NCI-H128 (cell line): Measurements from ENCODE around the gene RRP1B.

Experiments
- DNase-seq: peaks from one replicate; lab custom pipeline; 2025; ENCODE audit not compliant: unreplicated experiment; lab: John Stamatoyannopoulos, UW

Gene RRP1B

DNA sequence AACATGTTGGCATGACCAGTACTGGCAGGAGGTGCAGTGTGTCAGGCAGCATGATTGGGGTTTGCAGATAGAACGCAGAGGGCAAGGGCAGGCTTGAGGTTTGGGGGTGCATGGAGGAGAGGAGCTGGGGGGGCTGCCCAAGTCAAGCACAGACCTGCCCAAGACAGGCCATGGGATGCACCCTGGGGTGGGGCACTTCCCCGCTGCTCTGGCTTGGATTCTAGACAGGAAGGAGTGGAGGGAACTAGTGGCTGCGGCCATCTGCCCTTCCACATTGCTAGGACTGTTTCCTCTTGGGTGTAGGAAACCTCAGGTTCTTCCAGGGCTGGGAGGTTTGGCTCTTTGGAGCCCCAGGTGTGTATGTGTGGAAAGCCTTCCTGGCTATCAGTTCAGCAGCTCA lies 62.6 kb downstream of the RRP1B start:
- no peak for DNase-seq

DNA sequence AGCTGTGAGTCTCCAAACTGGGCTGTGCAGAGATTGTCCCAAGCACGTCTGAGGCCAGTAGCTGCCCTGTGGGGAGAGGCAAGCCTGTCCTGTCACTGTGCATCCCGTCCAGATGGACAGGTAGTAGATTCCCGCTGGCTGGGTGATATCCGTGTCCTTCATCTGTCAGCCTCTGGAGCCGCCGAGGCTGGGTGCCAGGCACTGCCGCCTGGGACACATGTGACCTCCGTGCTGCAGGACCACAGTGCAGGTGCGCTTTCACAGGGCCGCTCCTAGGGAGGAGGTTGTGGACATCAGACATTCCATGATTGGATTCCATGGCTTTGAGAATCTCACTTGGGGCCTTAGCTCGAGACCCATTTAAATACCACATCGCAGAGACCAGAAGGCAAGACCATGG lies 64.3 kb downstream of the RRP1B start:
- DNase-seq, result no peak

DNA sequence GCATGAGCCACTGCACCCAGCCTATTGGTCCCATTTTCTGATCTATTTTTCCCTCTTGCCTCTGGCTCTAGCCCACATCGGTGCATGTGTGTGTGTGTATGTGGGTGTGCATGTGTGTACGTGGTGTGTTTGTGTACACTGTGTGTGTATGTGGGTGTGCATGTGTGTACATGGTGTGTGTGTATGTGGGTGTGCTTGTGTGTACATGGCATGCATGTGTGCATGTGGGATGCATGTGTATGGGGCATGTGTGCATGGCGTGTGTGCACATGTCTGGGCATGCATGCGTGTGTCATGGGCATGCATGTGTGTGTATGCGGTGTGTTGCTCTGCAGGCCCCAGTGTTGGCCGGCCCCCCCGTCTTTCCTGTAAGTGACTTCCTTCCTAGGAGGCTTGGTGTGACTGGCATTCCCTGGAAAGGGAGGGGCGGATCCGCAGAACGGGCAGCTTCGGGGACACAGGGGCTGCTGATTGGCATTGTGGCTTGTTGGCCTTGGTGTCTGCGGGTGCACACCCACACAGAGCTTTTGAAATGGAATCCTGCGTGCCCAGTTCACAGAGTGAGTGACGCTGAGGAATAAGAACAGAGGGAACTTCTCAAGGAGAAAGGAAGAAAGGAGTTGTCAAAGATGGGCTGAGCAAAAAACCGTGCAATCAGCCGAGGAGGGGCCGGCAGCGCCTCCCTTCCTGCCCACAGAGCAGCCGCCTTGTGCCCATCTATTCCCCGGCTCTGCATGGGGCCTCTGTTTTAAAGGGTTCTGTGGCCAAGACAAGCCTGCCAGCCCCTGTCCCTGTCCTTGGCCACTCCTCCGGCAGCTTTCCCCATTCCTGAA lies 67.5 kb downstream of the RRP1B start:
- no peak for DNase-seq

DNA sequence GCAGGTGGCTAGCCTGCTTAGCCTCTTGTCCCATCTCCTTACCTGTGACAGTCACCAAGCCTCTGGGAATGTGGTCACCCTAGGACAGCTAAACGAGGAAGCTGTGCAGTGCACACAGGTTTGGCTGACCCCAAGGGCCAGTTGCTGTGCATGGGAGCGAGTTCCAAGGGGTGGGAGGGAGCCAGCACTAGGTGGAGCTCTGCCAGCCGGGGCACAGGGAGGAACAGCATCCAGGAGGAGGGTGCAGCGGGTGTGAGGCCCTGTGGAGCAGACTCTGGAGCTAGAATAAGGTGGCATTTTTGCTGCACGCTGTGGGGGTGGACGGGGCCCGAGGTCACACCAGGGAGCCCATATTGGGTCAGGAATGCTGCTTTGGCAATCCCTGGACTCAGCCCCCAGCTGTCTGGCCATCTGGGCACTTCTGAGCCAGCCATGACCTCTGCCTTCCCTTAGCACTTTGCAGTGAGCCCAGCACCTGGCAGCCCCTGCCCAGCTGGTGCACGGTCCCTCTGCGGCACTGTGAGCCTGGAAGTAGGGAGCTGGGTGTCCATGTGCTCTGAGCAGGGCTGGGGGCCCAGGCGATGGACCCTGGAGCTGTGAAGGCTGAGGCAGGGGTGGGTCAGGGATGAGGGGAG lies 68.3 kb downstream of the RRP1B start:
- DNase-seq, result no peak

DNA sequence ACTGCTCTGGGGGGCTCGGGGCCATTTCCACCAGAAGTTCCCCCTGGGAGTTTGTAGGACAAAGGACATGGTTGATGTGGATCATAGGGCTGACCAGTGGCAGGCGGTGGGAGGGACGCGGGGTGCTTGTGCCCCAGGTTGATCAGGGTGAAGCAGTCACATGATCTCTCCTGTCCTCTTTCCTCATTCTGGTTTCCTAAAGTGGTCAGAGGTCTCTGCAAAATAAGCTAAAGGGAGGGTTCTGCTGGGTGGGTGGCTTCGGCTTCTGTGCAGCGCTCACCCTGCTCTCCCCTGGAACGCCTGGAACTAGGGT lies 68.8 kb downstream of the RRP1B start:
- DNase-seq, result no peak

DNA sequence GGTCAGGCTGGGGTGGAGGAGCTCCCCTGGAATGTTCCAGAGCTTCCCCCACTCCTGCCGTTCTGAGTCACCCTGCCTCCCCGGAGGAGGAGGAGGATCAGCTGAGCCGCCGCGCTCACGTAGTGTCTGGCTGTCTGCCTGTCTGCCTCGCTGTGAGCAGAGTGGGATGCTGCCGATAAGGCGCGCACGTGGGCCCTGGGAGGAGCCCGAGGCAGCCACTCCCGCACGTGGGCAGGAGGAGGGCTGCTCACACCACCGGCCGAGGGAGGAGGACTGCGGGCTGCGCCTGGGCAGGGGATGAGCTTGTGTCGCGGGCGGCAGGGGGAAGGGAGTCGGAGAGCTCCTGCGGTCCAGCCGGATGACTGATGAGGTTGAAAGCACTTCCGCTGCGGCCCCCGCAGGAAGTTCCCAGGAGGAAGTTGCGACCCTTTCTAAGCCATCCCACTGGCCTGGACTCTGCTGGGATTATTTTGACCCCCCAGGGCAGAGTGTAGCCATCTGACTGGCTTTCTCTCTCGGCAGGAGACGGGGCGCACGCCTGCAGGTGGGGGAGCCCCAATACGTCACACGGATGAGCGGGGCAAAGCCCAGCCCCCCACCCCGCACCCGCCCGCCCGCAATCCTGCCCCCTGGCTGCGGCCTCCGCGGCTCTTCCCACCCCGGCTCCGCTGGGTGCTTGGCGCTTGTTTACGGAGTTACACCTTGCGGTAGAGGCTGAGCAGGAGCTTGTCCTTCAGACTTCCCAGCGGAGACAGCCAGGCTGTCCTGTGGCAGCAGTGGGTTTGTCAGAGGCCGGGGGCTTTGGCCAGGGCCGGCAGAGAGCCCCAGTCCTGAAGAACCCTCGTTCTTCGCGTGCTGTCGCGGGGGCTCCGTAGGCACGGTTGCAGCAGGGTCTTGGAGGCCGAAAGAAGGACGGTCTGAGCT lies 69.4 kb downstream of the RRP1B start:
- DNase-seq, result peak; percentile 35

DNA sequence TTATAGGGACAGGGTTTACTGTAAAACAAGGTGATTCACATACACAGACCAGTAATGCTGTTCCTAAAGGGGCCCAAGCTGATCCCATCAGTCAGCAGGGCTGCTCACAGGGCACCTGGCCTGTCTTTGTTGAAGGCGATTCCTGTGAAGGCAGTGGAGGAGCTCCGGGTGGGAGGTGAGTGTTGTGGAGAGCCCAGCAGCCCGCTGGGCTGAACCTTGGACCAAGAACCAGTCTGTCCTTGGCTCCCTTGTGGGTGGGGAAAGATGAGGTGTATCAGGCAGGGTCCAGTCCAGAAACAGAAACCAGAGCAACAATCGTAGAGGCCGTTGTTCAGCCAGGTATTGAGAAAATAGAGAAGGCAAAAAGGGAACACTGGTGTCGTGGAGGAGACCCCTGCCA lies 72.1 kb downstream of the RRP1B start:
- DNase-seq, result no peak

DNA sequence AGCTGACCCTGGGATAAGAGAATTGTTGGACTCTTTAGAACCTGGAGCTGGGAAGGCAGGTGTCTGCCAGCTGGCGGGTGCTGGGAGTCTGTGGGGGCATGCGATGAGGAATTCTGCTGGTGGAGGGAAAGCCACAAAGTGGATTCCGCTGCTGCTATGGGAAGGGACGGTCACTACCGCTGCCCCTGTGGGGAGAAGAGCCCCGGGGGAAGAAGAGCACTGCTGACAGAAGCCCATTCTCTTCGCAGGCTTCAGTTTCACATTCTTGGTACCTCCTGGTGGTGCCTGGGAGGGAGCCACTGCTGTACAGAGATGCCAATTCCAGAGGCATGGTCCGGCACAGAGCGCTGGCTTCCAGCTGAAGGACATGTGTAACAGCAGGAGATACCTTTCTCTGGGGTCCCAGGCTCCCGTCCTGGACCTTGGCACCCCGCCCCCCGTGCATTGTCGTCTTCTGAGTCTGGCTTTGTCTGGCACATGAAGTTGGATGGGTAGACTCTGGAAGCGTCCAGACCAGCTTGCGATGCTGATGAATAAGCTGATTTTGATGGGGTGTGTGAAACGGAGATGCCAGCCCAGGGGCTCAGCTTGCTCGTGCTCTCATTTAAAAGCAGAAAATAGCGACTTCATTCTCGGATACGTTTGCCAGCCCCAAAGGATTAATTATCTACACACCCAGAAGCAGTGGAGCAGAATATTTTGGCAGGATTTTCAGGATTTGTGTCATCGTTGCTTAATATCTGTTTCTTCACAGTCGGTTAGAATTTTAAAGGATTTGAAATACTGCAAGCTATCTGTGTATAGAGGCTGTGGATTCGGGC lies 72.7 kb downstream of the RRP1B start:
- no peak for DNase-seq

DNA sequence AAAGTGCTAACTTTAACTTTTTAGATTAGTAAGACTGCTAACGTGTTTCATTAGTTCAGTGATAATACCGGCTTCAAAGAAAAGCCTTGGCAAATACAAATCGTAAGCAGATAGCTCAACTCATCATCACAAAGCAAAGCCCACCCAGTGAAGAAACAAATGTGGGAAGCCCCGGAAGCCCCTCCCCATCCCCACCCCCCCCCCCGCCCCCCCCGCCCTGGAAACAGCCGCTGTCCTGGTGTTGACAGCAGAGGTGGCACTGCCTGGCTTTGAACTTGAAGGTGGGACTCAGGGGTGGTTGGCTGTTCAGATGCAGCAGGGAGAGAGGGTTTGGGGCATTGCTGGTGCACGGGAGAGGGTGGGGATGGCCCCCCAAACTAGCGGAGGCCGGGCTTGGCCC lies 73.7 kb downstream of the RRP1B start:
- DNase-seq, result no peak

DNA sequence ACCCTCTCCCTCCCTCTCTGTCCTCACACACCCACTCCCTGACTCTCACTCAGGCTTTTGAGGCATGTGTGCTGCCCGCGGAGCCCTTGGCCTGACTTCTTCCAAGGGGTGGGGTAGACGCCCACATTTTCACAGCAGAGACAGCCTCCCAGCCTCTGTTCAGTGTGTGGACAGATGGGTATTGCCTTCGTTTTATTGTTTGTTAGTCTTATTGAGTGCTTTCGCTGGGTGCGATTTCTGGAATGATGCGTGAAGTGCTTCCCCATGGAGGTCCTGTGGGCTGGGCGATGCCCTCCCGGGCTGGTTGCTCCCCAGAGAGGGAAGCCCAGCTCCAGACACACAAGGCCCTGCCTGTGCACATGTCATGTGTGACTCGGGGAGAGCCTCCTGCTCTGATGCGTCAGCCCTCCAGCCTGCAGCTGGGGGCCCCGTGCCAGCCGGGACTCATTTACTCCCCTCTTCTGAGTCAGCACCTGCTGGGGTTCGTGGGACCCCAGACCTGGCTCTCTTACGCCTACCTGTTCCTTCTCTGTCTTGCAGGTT lies 74.2 kb downstream of the RRP1B start:
- DNase-seq, result no peak

DNA sequence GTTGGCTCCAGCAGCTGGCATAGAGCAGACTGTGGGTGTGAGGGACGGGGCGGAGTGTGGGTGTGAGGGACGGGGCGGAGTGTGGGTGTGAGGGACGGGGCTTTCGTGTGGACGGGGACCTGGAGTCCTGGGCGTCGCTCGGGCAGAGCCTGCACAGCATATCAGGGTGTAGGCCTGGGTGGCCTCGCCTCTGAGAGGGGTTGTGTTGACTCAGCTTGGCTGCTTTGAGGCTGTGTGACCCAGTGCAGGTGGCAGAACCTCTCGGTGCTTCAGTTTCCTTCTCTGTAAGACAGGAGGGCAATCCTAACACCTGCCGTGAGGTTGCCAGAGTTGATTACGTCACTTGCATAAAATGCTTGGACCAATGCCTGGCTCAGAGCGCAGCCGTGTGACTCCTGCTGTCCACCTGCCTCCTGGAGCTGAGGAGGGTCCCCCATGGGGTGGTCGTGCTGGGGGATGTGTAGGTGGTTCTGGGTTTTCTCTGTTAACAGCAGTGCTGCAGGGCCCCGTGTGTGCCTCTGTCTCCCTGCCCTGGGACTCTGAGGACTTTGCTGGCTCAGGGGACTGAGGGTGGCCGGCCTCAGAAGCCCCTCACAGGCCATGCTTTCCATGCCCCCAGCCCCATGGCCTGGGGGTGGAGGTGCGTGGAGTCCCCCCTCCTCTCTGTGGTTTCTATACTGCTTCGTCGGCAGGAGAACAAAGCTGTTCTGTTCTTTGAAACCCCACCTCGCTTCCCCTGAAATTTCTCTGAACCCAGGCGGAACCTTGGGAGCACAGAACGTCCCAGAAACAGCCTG lies 75.0 kb downstream of the RRP1B start:
- DNase-seq, result no peak

DNA sequence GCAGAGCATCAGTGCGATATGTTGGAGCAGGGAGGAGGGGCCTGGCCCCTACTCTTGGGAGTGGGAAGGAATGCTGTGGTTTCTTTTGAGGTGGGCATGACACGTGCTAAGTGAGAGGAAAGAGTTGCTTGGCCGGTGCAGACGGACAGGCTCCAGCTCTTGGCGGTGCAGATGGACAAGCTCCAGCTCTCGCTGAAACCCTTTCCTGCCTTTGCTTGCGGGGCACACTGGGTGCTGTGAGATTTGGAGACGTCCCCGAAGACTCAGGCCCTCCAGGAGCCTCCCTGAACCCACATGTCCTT lies 75.5 kb downstream of the RRP1B start:
- DNase-seq, result no peak

DNA sequence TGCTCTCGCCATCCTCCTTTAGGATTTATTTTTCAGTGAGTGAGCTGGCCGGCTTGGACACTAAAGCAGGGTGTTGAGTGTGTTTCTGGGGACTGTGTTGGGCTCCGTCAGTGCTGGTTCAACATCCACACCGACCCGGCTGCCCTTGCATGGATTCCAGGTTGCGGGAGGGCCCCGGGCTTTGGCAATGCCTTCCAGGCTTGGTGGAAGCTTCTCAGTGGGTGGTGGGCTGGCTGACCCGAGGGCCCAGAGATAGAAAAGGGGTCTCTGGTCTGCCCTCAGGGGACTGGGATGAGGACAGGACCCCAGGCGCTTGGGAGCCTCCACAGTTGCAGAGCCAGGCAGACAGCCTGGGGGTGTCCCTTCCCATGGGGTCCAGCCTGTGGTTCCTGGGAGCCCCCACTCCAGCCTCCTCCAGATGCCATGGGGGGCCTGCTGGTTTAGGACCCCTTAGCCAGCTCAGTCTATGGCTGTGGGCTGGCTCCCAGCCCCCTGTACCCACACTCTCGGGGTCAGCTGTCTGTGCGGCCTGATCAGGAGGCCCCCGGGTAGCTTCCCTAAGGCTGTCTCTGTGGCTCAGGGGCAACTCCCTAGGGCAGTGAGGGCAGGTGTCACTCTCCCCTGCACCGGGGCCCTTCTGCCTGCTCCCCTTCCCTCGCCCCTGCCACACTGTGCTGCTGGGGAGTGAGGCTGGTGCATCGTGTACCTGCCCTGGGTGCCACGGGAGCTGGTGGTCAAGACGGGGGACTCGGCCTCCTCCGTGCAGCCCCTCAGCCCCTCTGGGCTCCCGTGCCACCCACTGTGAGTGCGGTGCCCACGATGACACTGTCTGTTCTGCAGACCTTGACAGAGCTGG lies 76.1 kb downstream of the RRP1B start:
- no peak for DNase-seq

DNA sequence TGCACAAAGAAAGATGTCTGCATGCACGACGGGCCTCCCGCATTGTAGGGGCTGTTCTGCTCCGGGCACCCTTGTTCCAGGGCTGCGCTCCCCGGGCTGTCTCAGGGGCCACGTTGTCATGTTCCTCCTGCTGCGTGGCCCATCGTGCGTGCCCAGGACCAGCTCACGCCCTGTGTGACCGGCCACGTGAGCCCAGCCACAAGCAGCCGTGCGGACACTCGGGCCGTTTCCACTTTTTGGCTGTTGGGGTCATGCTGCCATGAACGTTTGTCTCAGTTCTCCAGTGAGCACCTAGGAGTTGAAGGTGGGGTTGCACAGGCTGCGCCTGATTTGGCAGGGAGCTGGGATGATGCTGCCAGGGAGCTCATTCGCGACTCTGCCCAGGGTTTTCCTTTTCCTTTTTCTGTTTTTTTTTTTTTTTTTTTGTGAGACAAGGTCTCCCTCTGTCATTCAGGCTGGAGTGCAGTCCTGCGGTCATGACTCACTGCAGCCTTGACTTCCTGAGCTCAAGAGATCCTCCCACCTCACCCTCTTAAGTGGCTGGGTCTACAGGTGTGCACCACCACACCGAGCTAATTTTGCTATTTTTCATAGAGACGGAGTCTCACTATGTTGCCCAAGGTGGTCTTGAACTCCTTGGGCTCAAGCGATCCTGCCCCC lies 77.0 kb downstream of the RRP1B start:
- DNase-seq, result no peak

DNA sequence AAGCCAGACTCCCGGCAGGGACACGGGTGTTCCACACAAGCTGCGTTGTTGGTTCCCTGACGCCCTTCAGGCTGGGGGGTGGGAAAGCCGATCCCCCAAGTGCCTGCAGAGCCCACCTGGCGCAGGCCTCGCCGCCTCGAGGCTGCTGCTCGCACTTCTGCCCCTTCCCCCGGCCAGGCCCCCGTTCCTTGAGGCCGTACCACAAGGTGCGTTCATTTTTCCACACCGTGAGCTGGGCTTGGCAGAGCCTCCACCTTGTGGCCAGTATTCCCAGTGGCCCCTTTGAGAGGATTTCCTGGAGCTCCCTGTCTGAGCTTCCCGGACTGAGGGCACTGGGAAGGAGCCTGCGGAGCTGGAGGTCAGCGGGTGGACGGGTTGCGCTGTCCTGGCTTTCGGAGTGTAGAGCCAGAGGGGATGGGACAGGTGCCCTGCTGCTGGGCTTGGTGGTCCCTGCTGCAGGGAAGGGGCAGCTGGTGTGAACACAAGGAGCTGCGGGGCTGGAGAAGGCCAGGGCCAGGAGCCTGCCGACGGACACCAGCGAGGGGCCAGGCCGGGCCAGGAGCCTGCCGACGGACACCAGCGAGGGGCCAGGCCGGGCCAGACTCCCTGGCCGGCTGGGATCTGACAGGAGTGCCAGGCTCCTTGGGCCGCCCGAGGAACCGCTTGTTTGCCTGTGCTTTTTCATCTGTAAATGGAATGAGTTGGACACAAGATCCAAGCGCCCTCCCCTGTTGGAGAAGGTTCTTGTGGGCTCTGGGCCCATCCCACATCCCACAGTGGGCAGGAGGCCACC lies 78.0 kb downstream of the RRP1B start:
- DNase-seq, result no peak

DNA sequence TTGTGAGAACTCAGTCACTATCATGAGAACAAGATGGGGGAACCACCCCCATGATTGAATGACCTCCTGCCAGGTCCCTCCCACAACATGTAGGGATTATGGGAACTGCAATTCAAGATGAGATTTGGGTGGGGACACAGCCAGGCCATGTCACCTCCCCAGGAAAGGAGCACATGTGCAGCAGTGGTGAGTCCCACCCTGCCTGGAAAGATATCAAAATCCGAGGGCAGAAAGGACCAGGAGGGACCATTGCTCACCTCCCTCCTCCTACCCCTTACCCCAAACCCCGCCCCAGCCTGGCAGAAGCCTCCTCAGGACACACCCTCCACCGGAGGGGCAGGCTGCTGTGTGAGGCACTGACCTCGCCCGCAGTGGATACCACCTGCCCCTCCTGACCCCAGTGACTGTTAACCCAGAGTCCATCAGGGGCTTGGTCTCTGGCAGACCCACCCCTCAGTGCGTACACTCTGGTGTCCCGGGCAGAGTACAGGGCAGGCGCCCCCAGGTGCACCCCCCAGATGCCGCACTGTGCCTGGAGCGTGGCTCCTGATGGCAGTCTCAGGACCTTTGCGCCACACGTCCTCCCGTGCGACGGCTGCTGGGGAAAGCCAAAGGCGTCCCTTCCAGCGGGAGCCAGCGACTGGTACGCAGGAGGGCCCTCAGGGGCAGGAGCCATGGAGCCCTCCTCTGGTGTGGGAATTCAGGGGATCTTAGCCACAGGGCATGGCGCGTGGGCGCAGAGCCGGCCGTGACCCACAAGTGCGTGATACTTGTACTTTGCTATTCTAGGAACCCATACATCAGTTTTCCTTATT lies 80.5 kb downstream of the RRP1B start:
- DNase-seq, result no peak
